ENCODE results near the gene SHOC2.

SHOC2 gene

GRCh38 chr10:111057006-111057405, 137.6 kb downstream of the SHOC2 start:
- DNase-seq (ENCODE audit: low spot score) (no peak), FAIRE-seq (no peak)

Data from urothelium cell line (cell line).